Sciatic nerve (tissue), 2 donors: ENCODE data around the gene BUB3. TPM values are rescaled to one million over a fixed set of nuclear protein-coding genes. Genes with fewer than 3 reads are reported as not detected.

Source experiments
- ATAC-seq: fragments of 200-7000 bp; cut with Tn5 transposase; one replicate; pipeline ENCODE4 v1.9.1; 2020; ENCODE audit warnings: mild to moderate bottlenecking, moderate library complexity
- DNase-seq: peaks from one replicate; pipeline ENCODE4 v3.0.0-alpha.2; 2020; ENCODE audit warnings: low spot score
- intact Hi-C: fragments of 100-400 bp; cut with DNase I; formaldehyde crosslinking; loops from one replicate; pipeline ENCODE4 v1.14.2; 2022
- total RNA-seq: library from RNA; stranded (reverse); fragmentation: NEBNext Ultra II Directional; extraction: Animal tissue kit (Norgen Biotek cat#: 25700); gene quantifications from one replicate; pipeline ENCODE4 v1.2.1, GENCODE V29; 2021
- donor health status: DM: no; HTN: no; CAD: no.
- donor health status: DM: no; HTN: no; CAD: no.

The BUB3 gene, protein sequence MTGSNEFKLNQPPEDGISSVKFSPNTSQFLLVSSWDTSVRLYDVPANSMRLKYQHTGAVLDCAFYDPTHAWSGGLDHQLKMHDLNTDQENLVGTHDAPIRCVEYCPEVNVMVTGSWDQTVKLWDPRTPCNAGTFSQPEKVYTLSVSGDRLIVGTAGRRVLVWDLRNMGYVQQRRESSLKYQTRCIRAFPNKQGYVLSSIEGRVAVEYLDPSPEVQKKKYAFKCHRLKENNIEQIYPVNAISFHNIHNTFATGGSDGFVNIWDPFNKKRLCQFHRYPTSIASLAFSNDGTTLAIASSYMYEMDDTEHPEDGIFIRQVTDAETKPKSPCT
- 65.5 TPM for total RNA-seq

DNA sequence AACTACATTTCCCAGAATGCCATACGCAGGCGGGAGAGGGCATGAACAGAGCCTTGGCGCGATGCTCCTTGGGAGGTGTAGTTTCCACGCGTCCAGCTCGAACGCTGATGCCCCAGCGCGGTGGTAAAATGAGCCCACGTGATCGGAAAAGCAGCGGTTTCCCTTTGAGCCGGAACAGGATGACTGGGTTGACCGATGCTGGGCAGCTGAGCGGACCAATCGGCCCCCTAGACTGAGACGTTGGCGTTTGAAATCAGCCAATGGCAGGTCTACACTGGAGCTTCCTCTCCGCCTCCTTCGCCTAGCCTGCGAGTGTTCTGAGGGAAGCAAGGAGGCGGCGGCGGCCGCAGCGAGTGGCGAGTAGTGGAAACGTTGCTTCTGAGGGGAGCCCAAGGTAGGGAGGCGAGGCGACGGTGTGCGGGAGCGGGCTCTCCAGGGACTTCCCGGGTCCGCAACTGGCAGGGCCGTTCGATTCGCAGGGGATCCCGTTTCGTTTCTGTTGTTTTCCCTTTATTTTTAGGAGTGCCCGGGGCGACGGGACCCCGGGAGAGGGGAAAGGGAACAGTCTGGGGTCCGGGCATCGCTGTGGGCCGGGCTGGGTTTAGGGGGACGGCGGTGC is at the start of gene BUB3:
Gene BUB3, plus strand, starts transcription at position 311 of the 619 bp plus-strand sequence. CDS start 516 bp downstream, outside the sequence.
- ATAC-seq = peak; percentile 100
- intact Hi-C loops = no loop called here
- DNase-seq = peak; percentile 98

DNA sequence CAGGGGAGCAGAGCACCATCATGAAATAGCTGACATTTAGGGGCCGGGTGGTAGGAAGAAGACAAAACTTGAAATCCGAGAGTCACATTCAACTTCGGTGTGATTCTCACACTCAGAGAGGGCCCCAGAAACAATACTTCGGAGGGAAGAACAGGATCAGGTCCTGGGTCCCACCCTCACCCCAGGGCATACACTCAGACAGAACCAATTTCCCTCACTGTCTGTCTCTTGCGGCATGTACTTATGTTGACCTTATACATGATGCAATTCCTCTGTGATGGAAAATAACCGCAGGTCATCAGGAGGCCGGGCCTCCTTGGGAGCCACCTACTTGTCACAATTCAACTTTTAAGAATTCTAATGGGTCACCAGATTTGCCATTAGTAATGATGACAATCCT is 44.7 kb upstream of the BUB3 start:
- no peak for ATAC-seq
- intact Hi-C loops = no loop called here
- DNase-seq = no peak

DNA sequence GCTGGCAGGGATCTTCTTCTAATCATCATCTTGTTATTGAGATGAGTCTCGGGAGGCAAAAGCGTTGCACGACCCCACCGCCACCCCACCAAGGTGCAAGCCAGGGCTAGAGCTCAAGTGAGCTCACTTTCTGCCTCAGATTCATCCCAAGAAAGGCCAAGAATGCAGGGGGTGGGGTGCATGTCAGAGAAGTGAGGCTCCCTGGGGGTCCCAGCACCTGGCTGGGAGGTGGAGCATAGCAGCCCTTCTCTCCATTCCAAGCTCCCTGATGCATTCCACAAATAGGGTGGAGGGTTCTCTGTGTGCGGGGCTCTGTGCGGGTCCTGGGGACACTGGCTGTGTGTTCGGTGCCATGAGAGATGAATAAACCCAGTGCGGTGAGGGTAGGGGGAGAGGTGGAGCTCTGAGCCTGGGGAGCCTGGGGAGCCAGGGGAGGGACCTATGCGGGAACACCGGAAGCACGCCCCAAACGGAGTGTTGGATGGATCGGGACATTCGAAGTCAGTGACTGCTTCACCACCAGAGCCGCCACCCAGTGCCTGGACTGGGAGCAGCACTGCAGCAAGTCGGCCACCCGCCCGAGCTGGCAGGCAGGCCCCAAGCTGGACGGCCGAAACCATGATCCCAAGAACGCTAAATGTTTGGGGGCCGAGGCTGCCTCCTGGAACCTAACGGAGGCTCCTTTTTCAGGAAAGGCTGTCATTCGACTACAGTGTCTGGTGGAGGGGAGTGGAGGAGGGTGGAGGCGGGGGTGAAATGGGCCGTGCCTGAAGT is 36.4 kb upstream of the BUB3 start:
- ATAC-seq (no peak), DNase-seq (no peak)
- intact Hi-C loops = no loop called here

DNA sequence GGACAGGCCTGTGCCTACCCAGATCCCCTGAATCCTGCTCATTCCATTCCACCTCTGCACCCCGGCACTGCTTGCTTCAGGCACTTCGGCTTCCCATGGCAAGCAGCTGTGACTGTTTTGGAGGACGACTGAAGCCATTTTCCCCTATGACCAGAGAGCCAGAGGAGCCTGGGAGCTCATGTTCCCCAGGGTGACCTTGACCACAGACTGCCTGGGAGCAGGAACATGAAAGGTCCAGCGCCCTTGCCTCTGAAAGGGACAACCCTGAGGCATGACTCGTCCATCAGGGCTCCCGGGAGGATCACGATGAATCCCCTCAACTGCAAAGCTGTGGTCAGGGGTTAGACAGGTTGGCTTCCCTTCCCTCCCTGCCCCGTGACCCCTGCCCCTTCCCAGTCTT is 35.1 kb upstream of the BUB3 start:
- ATAC-seq = no peak
- intact Hi-C loops = no loop called here
- DNase-seq = no peak

DNA sequence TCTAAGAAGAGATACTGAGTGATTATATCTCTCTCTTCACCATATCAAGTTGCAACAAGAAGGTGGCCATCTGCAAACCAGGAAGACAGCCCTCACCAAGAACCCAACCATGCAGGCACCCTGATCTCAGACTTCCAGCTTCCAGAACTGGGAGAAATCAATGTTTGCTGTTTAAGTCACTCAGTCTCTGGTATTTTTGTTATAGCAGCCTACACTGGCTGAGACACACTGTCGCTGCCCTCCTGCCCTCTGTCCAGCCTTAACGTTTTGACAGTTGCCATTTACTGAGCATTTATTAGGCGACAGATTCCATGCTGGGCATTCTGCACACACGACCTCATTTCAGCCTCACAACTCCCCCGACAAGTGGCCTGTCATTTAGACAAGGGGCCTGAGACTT is 28.0 kb upstream of the BUB3 start:
- no peak for DNase-seq
- no peak for ATAC-seq
- intact Hi-C loops = no loop called here

DNA sequence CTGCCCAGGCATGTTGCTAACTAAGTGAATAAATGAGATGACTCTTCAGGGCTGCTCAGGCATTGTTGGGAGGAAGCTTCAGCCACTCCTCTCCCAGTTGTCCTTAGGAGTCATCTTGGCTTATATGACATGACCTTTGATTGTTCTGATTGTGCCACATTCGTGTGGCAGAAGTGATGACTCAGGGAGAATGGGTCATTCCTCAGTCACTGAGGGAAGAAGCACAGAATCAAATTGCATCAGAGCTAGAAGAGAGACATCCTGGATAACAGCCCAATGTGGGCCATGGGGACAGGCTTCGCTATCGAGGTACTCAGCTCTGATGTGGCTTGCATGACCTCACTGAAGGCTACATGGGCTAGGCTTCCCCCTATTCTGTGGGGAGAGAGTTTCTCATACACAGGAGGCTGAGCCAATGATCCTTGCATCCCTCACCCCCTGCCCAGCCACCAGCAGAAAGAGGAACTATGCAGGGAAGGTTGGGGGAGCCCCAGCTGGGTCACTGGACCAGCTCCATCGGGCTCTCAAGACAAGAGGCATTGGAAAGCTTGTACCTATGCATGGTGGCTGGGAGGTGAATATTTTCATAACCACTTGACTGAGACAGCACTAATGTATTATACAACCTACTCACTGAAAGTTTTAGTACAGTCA is 24.5 kb upstream of the BUB3 start:
- intact Hi-C loops = loop anchor here (5.0 kb wide), 1 partner anchor 428 kb away; no protein-coding TSS in a partner anchor
- DNase-seq (no peak), ATAC-seq (no peak)

DNA sequence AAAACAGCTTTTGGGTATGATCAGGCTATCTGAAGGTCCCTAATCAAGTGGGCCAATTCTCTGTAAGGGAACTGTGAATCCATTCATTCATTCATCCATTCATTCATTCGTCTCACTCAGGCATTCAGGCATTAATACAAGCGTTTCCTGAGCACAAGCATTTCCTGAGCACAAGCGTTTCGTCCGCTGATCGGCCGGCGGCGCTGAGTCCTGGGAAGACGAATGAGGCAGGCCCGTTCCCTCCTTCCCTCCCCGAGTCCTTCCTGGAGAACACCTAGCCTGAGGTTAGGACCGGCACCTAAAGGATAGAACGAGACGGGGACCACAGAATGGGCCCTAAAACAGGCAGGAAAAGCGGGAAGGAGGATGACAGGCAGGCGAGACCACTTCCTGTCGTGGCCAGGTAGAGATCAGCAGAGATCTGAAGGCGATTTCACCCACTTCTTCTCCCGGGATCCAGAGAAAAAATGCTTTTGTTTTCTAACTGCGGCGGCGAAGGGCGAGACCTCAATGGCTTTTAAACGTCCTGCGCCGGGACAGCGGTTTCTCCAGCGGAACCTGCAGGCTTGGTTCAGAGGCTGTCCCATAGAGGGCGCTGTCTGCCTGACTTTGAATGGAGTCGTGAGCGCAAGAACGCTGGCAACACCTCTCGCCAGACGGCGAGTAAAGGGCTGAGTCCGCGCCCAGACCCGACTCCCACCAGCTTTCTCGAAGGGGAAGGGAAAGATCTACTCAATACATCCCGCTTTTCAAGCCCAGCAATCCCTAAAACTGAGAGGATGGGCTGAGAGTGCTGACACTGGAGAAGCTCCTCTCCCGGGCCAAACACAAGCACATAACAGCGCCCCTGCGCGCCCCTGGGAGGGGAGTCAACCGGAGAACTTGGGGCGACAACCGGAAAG is 21.4 kb upstream of the BUB3 start:
- ATAC-seq = peak; percentile 89
- intact Hi-C loops = loop anchor here (5.0 kb wide), 1 partner anchor 424 kb away; no protein-coding TSS in a partner anchor

DNA sequence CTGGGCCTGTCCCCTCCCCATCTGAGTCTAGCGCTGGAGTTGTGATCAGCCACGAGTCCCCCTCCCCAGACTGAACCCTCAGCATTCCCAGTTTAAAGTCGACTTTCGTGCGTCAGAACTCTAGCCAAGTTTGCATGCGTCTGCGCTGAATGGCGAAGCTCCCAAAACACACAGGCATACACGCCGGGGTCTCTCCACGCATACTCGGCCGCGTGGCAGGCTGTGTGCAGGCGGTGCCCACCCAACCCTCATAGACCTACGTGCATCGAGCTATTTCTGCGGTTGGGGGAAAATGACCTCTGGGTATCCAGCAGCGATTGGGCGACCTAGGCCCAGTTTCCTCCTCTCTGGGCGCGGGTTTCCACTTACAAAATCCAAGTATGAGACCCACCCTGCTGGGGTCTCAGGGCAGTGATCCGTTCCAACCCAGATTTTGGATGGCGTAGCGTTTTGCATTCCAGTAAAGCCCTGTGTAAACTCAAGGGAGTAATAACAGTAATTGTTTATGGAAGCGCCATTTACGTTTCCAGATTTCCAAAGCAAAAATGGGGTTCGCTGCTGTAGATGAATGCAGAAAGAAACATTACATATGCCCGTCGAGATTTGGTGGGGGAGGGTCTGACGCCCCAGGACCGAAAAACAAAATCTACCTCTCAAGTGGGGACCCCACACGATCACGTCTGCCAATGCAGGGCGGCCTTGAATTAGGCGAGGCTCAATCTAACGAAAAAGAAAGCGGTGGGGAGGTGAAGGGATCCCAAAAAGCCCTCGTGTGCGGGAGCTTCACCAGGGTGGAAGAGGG is 20.5 kb upstream of the BUB3 start:
- ATAC-seq = peak; percentile 18
- no peak for DNase-seq
- intact Hi-C loops = loop anchor here (5.0 kb wide), 1 partner anchor 424 kb away; no protein-coding TSS in a partner anchor

More for the DNA sequence above, 21.4 kb upstream of the BUB3 start:
- DNase-seq = peak; percentile 94

DNA sequence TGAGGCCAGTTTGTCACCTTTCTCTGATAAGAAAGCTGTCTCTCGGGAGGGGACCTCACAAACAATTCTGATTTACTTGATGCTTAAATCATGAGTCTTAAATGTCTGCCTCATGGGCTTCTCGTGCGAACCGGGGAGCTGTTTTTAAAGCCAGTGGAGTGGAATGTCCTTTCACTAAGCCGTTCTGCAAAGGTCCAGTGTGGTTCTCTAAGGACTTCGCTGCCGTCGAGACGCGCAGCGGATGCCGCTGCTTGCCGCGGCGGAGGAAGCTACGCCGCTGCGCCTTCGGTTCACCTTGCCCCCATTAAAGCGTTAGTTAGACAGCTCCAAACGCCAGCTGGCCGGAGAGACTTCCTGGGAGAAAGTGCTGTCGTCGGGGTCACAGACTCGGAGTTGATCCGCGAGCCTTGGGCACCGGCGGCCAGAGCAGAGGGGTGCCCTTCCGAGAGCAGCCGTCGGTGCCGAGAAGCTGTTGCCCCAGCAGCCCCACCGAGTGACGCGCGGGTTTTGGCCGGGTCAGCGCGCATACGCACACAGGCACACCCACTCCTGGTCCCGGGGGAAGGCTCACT is 19.8 kb upstream of the BUB3 start:
- ATAC-seq (no peak), DNase-seq (no peak)
- intact Hi-C loops = loop anchor here (5.0 kb wide), 1 partner anchor 423 kb away; no protein-coding TSS in a partner anchor

DNA sequence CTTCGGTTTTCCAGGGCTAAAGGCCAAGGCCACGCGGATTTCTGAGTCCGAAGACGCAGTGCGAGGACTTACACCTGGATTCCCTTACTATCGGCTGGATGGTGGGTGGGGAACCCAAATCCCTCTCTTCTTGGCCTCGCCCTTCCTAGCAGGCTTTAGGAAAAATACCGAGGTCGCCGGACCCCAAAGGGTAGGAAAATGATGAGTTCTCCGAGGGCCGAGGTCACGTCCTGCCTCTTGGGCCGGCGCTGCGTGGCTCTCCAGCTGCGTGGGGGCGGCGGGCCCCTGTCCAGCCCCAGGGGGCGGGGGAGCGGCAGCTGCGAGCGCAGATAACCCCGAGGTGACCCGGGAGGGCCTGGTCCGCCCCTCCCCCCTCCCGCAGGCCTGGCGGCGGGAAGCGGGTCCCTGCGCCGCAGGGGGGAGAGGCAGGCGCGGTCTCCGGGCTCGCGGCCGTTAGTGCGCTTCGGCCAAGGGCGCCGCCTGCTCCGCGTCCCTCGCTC is 19.2 kb upstream of the BUB3 start:
- DNase-seq (no peak), ATAC-seq (no peak)
- intact Hi-C loops = loop anchor here (5.0 kb wide), 1 partner anchor 422 kb away; no protein-coding TSS in a partner anchor

DNA sequence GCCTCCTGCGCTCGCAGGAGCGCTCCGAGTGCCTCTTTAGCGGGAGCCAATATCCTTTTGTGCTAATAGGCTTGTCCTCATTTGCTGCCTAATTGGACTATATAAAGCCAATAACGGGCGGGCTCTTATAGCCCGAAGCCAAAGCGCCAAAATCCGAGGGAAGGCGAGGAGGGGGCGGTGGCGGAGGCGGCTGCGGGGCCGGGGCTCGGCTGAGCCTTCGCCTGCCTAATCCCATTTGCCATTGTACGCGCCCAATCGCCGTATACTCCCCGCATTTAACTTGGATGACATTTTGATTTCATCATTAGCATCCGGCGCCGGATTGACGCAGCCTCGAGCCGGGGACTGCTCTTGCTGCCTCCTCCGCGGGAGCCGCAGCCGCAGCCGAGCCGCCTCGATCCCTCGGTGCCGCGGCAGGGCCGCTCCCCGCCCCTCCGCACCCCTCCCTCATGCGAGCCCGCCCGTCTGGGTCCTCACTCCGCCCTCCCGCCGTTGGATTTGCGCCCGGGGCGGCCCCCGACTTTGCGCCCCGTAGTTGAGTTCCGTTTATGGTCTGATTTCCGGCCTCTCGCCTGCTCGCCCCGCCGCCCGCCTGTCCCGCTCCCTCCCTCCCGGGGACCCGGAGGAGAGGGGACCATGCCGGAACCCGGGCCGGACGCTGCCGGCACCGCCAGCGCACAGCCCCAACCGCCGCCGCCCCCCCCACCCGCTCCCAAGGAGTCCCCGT is 18.6 kb upstream of the BUB3 start, which contains the start of gene HMX3:
Gene HMX3, plus strand, starts transcription at position 556 of the 727 bp plus-strand sequence. Its CDS starts 81 bp downstream, at position 637.
- ATAC-seq (no peak), DNase-seq (no peak)
- intact Hi-C loops = no loop called here

DNA sequence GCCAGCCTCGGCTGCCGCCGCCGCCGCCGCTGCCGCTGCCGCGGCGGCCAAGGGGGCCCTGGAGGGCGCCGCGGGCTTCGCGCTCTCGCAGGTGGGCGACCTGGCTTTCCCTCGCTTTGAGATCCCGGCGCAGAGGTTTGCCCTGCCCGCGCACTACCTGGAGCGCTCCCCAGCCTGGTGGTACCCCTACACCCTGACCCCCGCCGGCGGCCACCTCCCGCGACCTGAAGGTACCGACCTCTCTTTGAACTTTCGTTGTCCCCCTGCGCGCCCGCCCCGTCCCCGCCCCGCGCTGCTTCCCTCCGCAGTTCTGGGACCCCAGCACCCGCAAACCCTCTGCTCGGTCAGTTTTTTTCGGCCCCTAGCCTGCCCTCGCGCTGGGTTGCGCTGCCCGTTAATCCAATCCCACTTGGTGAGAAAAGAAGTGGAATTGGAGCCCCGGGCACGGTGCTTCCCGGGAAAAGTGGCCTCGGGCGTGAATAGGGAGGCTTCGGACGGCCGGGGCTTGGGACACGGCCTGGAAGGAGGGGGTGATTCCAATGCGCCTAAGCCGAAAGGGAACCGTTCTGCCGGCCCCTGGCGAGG is 17.9 kb upstream of the BUB3 start:
- intact Hi-C loops = no loop called here
- no peak for ATAC-seq
- no peak for DNase-seq

DNA sequence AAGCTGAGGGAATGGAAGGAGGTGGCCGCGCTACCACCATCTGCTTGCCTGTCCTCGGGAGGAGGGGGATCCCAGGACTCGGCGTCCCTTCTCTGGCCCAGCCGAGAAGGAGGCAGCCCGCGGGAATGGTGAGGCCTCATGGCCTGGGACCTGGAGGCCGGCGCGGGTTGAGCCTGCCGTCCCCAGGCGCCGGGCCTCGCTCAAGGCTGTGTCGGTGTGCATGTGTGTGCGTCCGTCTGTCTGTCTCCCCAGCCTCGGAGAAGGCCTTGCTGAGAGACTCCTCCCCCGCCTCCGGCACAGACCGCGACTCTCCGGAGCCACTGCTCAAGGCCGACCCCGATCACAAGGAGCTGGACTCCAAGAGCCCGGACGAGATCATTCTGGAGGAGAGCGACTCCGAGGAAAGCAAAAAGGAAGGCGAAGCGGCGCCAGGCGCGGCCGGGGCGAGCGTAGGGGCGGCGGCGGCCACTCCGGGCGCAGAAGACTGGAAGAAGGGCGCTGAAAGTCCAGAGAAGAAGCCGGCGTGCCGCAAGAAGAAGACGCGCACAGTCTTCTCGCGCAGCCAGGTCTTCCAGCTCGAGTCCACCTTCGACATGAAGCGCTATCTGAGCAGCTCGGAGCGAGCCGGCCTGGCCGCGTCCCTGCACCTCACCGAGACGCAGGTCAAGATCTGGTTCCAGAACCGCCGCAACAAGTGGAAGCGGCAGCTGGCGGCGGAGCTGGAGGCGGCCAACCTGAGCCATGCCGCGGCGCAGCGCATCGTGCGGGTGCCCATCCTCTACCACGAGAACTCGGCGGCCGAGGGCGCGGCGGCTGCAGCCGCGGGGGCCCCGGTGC is 17.2 kb upstream of the BUB3 start:
- intact Hi-C loops = no loop called here

DNA sequence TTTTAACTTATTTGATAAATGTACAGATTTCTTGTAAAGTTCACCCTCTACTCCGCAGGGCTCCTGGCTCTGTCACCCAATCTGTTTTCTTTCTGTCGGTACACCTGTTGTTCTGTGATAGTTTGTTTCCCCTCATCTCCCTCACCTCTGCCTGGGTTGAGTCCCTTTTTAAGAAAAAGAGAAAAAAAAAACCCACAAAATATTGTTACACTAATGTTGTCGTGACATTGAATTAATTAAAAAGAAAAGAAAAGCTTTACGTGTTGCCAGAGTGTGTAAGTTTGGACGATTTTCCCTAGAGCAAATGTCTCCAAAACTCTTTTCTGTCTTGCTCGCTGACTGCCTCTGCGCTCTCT is 15.1 kb upstream of the BUB3 start:
- no peak for DNase-seq
- no peak for ATAC-seq
- intact Hi-C loops = no loop called here

More for the DNA sequence above, 17.2 kb upstream of the BUB3 start:
- ATAC-seq = no peak
- DNase-seq = no peak

DNA sequence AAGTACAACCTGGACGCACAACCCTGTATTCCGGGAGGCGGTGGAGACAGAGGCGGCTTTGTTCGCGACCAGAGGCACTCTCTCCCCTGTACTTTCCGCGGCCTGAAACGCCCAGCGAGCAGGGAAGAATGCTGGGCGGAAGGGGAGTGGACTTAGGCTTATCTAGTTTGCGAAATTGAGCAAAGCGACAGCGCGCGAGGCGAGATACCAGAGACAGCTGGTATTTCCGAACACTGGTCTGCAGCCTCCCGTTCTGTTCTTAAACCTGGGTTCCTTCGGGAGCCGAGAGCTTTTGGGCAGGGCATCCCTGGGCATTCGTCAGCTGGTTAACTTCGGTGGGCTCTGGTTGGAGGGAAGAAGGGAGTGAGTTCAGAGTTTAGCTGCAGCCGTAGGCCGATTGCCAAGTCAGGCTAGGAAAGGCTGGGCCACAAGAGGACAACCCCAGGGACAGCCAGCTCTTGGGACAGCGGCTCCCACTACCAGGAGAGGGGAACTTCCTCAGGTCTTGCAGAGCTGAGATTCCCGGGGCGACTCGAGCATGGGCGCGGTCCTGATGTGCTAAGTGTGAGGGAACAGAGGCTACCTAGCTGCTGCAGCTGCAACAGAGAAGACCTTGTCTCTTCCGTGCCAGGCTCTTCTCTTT is 14.6 kb upstream of the BUB3 start:
- ATAC-seq (no peak), DNase-seq (no peak)
- intact Hi-C loops = no loop called here
